H9 (cell line): ENCODE measurements around the gene PFDN1. TPM values are rescaled to one million over a fixed set of nuclear protein-coding genes. Genes with fewer than 3 reads are reported as not detected.

Experiments
- DNase-seq: peaks from one replicate; pipeline ENCODE4 v3.0.0-alpha.2; 2017
- H2AFZ ChIP-seq: one replicate; pipeline ENCODE4 v1.6.1; 2013; ENCODE audit warnings: mild to moderate bottlenecking, low read length, control low read depth, moderate library complexity
- H2AK5ac ChIP-seq: 2 replicates; pipeline ENCODE4 v1.6.1; 2013; ENCODE audit warnings: low read length, control low read depth, mixed read lengths; ENCODE audit not compliant: insufficient read length
- H2BK120ac ChIP-seq: one replicate; pipeline ENCODE4 v1.6.1; 2013; ENCODE audit warnings: low read depth, mild to moderate bottlenecking, low read length, control low read depth, inconsistent platforms; ENCODE audit not compliant: poor library complexity, severe bottlenecking
- H2BK12ac ChIP-seq: 2 replicates; pipeline ENCODE4 v1.6.1; 2013; ENCODE audit warnings: low read length, control low read depth, mixed read lengths, low read depth; ENCODE audit not compliant: insufficient read length
- H2BK15ac ChIP-seq: 2 replicates; pipeline ENCODE4 v1.6.1; 2013; ENCODE audit warnings: low read depth, low read length, control low read depth
- H2BK20ac ChIP-seq: one replicate; pipeline ENCODE4 v1.6.1; 2013; ENCODE audit warnings: low read depth, mild to moderate bottlenecking, low read length, control low read depth, inconsistent platforms; ENCODE audit not compliant: poor library complexity, severe bottlenecking
- H2BK5ac ChIP-seq: 2 replicates; pipeline ENCODE4 v1.6.1; 2013; ENCODE audit warnings: low read length, control low read depth, mixed read lengths; ENCODE audit not compliant: insufficient read length
- H3K14ac ChIP-seq: 2 replicates; pipeline ENCODE4 v1.6.1; 2013; ENCODE audit warnings: low read length, control low read depth; ENCODE audit not compliant: insufficient read depth
- H3K18ac ChIP-seq: 2 replicates; pipeline ENCODE4 v1.6.1; 2013; ENCODE audit warnings: low read depth, mild to moderate bottlenecking, mixed read lengths, low read length, control low read depth; ENCODE audit not compliant: insufficient read length
- H3K23ac ChIP-seq: 2 replicates; pipeline ENCODE4 v1.6.1; 2013; ENCODE audit warnings: low read length, control low read depth, mixed read lengths, low read depth; ENCODE audit not compliant: insufficient read length
- H3K23me2 ChIP-seq: 2 replicates; pipeline ENCODE4 v1.6.1; 2013; ENCODE audit warnings: low read depth, mild to moderate bottlenecking, mixed read lengths, low read length, control low read depth; ENCODE audit not compliant: insufficient read length, poor library complexity, severe bottlenecking
- H3K27ac ChIP-seq: 2 replicates; pipeline ENCODE4 v1.5.1; 2013; ENCODE audit warnings: low read length, control low read depth, mixed read lengths, low read depth; ENCODE audit not compliant: insufficient read length
- H3K27me3 ChIP-seq: 2 replicates; pipeline ENCODE4 v1.6.1; 2013; ENCODE audit warnings: low read length, control low read depth, inconsistent platforms; ENCODE audit not compliant: insufficient read depth
- H3K4ac ChIP-seq: 2 replicates; pipeline ENCODE4 v1.6.1; 2013; ENCODE audit warnings: low read depth, mild to moderate bottlenecking, control low read depth, inconsistent platforms, low read length, moderate library complexity
- H3K4me1 ChIP-seq: 2 replicates; pipeline ENCODE4 v1.6.1; 2013; ENCODE audit warnings: low read length, control low read depth, inconsistent platforms; ENCODE audit not compliant: insufficient read depth
- H3K4me2 ChIP-seq: 2 replicates; pipeline ENCODE4 v1.6.1; 2013; ENCODE audit warnings: low read length, control low read depth, mixed read lengths; ENCODE audit not compliant: insufficient read length, insufficient read depth
- H3K56ac ChIP-seq: 2 replicates; pipeline ENCODE4 v1.6.1; 2013; ENCODE audit warnings: low read depth, mild to moderate bottlenecking, mixed read lengths, low read length, control low read depth; ENCODE audit not compliant: insufficient read length
- H3K79me1 ChIP-seq: 2 replicates; pipeline ENCODE4 v1.6.1; 2013; ENCODE audit warnings: low read depth, mild to moderate bottlenecking, moderate library complexity, low read length, control low read depth, inconsistent platforms; ENCODE audit not compliant: insufficient read depth, poor library complexity, severe bottlenecking
- H3K79me2 ChIP-seq: 2 replicates; pipeline ENCODE4 v1.6.1; 2013; ENCODE audit warnings: low read length, control low read depth, inconsistent platforms; ENCODE audit not compliant: insufficient read depth
- H3K9ac ChIP-seq: 2 replicates; pipeline ENCODE4 v1.6.1; 2013; ENCODE audit warnings: low read length, control low read depth, mixed read lengths; ENCODE audit not compliant: insufficient read length; ENCODE audit errors: extremely low read depth
- H3K9me3 ChIP-seq: one replicate; pipeline ENCODE4 v1.6.1; 2013; ENCODE audit warnings: low read depth, low read length, inconsistent platforms; ENCODE audit not compliant: control insufficient read depth
- H3T11ph ChIP-seq: one replicate; pipeline ENCODE4 v1.6.1; 2013; ENCODE audit warnings: mild to moderate bottlenecking, low read length, control low read depth, inconsistent platforms
- H4K20me1 ChIP-seq: one replicate; pipeline ENCODE4 v1.6.1; 2013; ENCODE audit not compliant: control insufficient read depth, insufficient read length, insufficient read depth
- H4K5ac ChIP-seq: 2 replicates; pipeline ENCODE4 v1.6.1; 2013; ENCODE audit warnings: low read depth, mild to moderate bottlenecking, mixed read lengths, low read length, control low read depth; ENCODE audit not compliant: insufficient read length
- H4K8ac ChIP-seq: replicated peaks from 2 replicates; pipeline ENCODE4 v1.6.1; 2013; ENCODE audit warnings: low read length, control low read depth, mixed read lengths, low read depth; ENCODE audit not compliant: insufficient read length
- H4K91ac ChIP-seq: 2 replicates; pipeline ENCODE4 v1.6.1; 2013; ENCODE audit warnings: low read depth, mild to moderate bottlenecking, moderate library complexity, mixed read lengths, low read length, control low read depth; ENCODE audit not compliant: insufficient read length
- H3K27ac Mint-ChIP-seq, 3 experiments: 2 replicates in 2 of 3; 3 replicates in 1 of 3; pipeline ENCODE4 v1.8.0; 2020 to 2021; ENCODE audit warnings: mixed read lengths in 3 of 3, mild to moderate bottlenecking in 1 of 3, moderate library complexity in 1 of 3
- H3K27me3 Mint-ChIP-seq: 2 replicates; pipeline ENCODE4 v1.8.0; 2021; ENCODE audit warnings: low read depth, mild to moderate bottlenecking, moderate library complexity, mixed read lengths
- H3K36me3 Mint-ChIP-seq, 3 experiments: 2 replicates in 2 of 3; 3 replicates in 1 of 3; pipeline ENCODE4 v1.8.0; 2020 to 2021; ENCODE audit warnings: low read depth in 3 of 3, mixed read lengths in 3 of 3; ENCODE audit not compliant: insufficient read depth in 1 of 3
- H3K4me1 Mint-ChIP-seq, 2 experiments: 2 replicates each; pipeline ENCODE4 v1.8.0; 2020; ENCODE audit warnings: mixed read lengths in 2 of 2
- H3K4me3 Mint-ChIP-seq, 2 experiments: 2 replicates in 1 of 2; 3 replicates in 1 of 2; pipeline ENCODE4 v1.8.0; 2020 to 2021; ENCODE audit warnings: mild to moderate bottlenecking in 2 of 2, mixed read lengths in 2 of 2, moderate library complexity in 1 of 2
- H3K9me3 Mint-ChIP-seq, 2 experiments: 2 replicates in 1 of 2; 3 replicates in 1 of 2; pipeline ENCODE4 v1.8.0; 2020; ENCODE audit warnings: mild to moderate bottlenecking in 2 of 2, mixed read lengths in 2 of 2, moderate library complexity in 1 of 2
- CTCF ChIP-seq: fragments of 200-600 bp; sonication (generic); conservative IDR thresholded peaks from 3 replicates; pipeline ENCODE4 v1.8.0; 2021; ENCODE audit warnings: antibody characterized with exemption, mild to moderate bottlenecking
- WGBS: extraction: QIAGEN DNeasy Blood & Tissue Kit; methylation state at CpG from one replicate; pipeline ENCODE4 v1.1.7; 2013; ENCODE audit warnings: missing lambda C conversion rate, low lambda C conversion rate, mixed read lengths; ENCODE audit not compliant: insufficient read length; ENCODE audit errors: extremely low coverage; 5-methylcytosine and 5-hydroxymethylcytosine counted together
- total RNA-seq: library from RNA; stranded (reverse); gene quantifications from 2 replicates; pipeline ENCODE4 v1.2.1, GENCODE V29; 2021

Gene PFDN1
- total RNA-seq, 1 experiment from 2014 or later, result 58.3 TPM

- H3K4me2 ChIP-seq, result no peak overlapping the region
- H3K9me3 Mint-ChIP-seq, result no peaks in the 10 kb centered on the region
Observed at GRCh38 chr5:140235791-140236551, 66.9 kb downstream of the PFDN1 start.

More at GRCh38 chr5:140235791-140236551, 66.9 kb downstream of the PFDN1 start:
- no peak overlapping the region for H4K8ac ChIP-seq
- H4K5ac ChIP-seq, result no peak overlapping the region
- no peaks in the 10 kb centered on the region; a peak in 1 of 7 replicates for H3K36me3 Mint-ChIP-seq
- no peak overlapping the region for H3K56ac ChIP-seq
- H3K4me3 Mint-ChIP-seq, result no peak overlapping the region
- H3K4me1 ChIP-seq, result no peaks in the 10 kb centered on the region
- H2AK5ac ChIP-seq, result no peak overlapping the region
- no peak overlapping the region for H2AFZ ChIP-seq
- no peak overlapping the region for H3T11ph ChIP-seq
- no peak overlapping the region for H2BK20ac ChIP-seq
- DNase-seq, result no peak
- H2BK120ac ChIP-seq, result no peak overlapping the region
- no peaks in the 10 kb centered on the region for H3K23me2 ChIP-seq
- no CpG with 5 or more reads among the region's 11 CpGs for WGBS
- H2BK12ac ChIP-seq, result no peak overlapping the region
- no peak overlapping the region for H2BK15ac ChIP-seq
- H3K27me3 Mint-ChIP-seq, result no peaks in the 10 kb centered on the region
- no peaks in the 10 kb centered on the region for H3K27me3 ChIP-seq
- H3K9me3 ChIP-seq, result no peaks in the 10 kb centered on the region
- no peak overlapping the region for H2BK5ac ChIP-seq
- H4K91ac ChIP-seq, result no peak overlapping the region
- H4K20me1 ChIP-seq, result no peaks in the 10 kb centered on the region
- TF ChIP-seq CTCF, result no peak
- H3K14ac ChIP-seq, result no peak overlapping the region
- no peaks in the 10 kb centered on the region for H3K79me2 ChIP-seq
- H3K4me1 Mint-ChIP-seq, result peaks cover 3 to 5% of the 10 kb centered on the region in 2 experiments
- H3K18ac ChIP-seq, result no peak overlapping the region
- H3K27ac Mint-ChIP-seq, result no peak overlapping the region
- H3K9ac ChIP-seq, result no peak overlapping the region
- H3K4ac ChIP-seq, result no peak overlapping the region
- H3K79me1 ChIP-seq, result no peaks in the 10 kb centered on the region
- H3K23ac ChIP-seq, result no peak overlapping the region
- H3K27ac ChIP-seq, result no peak overlapping the region
